Testis (tissue), 3 donors: ENCODE results near the gene TMEM255B. TPM values are rescaled to one million over a fixed set of nuclear protein-coding genes. Genes with fewer than 3 reads are reported as not detected.
A peak's percentile ranks its signal among the peaks of the same experiment; 100 is the strongest.

Source experiments
- DNase-seq: peaks from one replicate; pipeline ENCODE4 v3.0.0-alpha.2; 2019
- H3K27ac ChIP-seq, 2 donors: fragments of 200-600 bp; sonication (generic); one replicate each; pipeline ENCODE4 v1.5.1; 2019
- H3K27me3 ChIP-seq: fragments of 200-600 bp; sonication (generic); one replicate; pipeline ENCODE4 v1.5.1; 2019
- H3K36me3 ChIP-seq: fragments of 200-600 bp; sonication (generic); one replicate; pipeline ENCODE4 v1.5.1; 2017; ENCODE audit warnings: low read depth; ENCODE audit errors: missing control alignments
- H3K4me1 ChIP-seq: fragments of 200-600 bp; sonication (generic); one replicate; pipeline ENCODE4 v1.5.1; 2019
- H3K4me3 ChIP-seq, 2 donors: fragments of 200-600 bp; sonication (generic); one replicate each; pipeline ENCODE4 v1.5.1; 2017 to 2019
- H3K9me3 ChIP-seq: fragments of 200-600 bp; sonication (generic); one replicate; pipeline ENCODE4 v1.5.1; 2017
- POLR2A ChIP-seq: fragments of 450-650 bp; IDR thresholded peaks from one replicate; pipeline ENCODE4 v1.6.1; 2017; ENCODE audit warnings: antibody characterized with exemption, mild to moderate bottlenecking, moderate library complexity
- WGBS, 2 donors: methylation state at CpG; one replicate each; pipeline ENCODE4 v1.1.5; 2018; 5-methylcytosine and 5-hydroxymethylcytosine counted together
- intact Hi-C: fragments of 100-400 bp; cut with DNase I; formaldehyde crosslinking; loops from one replicate; pipeline ENCODE4 v1.15.1; 2023; ENCODE audit warnings: low total_unique reads
- polyA plus RNA-seq: library from polyadenylated mRNA; stranded (reverse); fragments of 350-450 nt; fragmentation: Illumina TruSeq; extraction: RNeasy Lipid Tissue Mini Kit (QIAGEN cat#74804); gene quantifications from one replicate; pipeline ENCODE4 v1.2.3, GENCODE V29; 2014; ENCODE audit warnings: low read depth, low replicate concordance; ENCODE audit not compliant: insufficient read depth
- total RNA-seq, 2 donors: library from RNA; depleted of rRNA; stranded (reverse); fragments of >200 nt; gene quantifications; one replicate each; pipeline ENCODE4 v1.2.3, GENCODE V29; 2016
- TF ChIP-seq, protein P1 (sequence below), 3 experiments: fragments of 450-650 bp in 2 of 3; fragments of 200-600 bp in 1 of 3; sonication (generic) in 1 of 3; IDR thresholded peaks; one replicate each; pipeline ENCODE4 v1.5.1; 2016 to 2019; ENCODE audit warnings: antibody characterized with exemption in 3 of 3, mild to moderate bottlenecking in 2 of 3, moderate library complexity in 1 of 3

TMEM255B gene
- total and polyA plus RNA-seq, 3 donors from 2014 or later = 6.9 to 10.9 (median 7.5) TPM

DNA sequence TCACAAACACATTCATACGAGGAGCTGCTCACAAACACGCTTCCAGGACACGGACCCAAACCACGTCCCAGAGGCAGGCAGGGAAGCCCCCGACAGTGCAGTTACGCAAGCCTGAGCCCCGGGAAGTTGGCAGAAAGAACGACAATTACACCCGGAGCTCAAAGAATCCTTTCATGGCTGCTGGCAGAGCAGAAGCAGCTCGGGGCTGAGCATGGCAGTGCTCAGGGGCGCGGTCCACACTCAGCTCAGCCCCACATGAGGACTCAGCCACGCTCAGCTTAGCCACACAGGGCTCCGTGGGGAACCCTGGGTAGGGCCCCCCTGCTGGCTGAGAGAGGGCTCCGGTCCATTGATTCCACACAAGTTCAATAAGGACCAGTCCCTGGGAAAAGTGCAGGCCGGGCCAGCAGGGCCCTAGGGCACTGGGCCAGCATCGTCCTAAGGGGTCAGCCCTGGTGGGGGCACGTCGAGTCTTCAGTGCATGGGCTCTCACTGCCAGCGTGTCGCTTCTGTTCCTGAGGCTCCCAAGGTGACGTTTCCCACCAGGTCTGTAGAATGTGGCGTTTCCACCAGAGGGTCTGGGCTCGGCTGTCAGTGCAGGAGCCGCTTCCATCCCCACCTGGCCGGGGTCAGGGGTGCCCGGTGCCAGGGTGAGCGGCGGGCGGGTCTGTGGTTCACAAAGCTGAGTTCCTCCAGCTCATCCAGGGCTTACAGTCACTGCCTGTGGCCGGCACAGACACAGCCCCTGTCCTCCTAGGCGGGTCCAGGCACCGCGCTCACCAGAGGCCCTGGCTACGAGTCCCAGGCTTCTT, 81.7 kb downstream of the TMEM255B start:
- no peaks in the 10 kb centered on the region for H3K9me3 ChIP-seq
- TF ChIP-seq, protein P1, sequence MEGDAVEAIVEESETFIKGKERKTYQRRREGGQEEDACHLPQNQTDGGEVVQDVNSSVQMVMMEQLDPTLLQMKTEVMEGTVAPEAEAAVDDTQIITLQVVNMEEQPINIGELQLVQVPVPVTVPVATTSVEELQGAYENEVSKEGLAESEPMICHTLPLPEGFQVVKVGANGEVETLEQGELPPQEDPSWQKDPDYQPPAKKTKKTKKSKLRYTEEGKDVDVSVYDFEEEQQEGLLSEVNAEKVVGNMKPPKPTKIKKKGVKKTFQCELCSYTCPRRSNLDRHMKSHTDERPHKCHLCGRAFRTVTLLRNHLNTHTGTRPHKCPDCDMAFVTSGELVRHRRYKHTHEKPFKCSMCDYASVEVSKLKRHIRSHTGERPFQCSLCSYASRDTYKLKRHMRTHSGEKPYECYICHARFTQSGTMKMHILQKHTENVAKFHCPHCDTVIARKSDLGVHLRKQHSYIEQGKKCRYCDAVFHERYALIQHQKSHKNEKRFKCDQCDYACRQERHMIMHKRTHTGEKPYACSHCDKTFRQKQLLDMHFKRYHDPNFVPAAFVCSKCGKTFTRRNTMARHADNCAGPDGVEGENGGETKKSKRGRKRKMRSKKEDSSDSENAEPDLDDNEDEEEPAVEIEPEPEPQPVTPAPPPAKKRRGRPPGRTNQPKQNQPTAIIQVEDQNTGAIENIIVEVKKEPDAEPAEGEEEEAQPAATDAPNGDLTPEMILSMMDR (IDR thresholded peaks at IDR 0.05) = no peak
- TF ChIP-seq POLR2A = no peak
- 82 to 87% methylated on average over 33 to 35 of the region's 35 CpGs for WGBS, 2 donors
- no peak for DNase-seq
- H3K36me3 ChIP-seq = no peaks in the 10 kb centered on the region
- intact Hi-C loops = no loop called here
- no peak overlapping the region for H3K4me3 ChIP-seq
- H3K27me3 ChIP-seq = no peaks in the 10 kb centered on the region
- peaks cover 65% of the 10 kb centered on the region for H3K4me1 ChIP-seq
- peak overlapping the region; percentile 16 to 44 for H3K27ac ChIP-seq

DNA sequence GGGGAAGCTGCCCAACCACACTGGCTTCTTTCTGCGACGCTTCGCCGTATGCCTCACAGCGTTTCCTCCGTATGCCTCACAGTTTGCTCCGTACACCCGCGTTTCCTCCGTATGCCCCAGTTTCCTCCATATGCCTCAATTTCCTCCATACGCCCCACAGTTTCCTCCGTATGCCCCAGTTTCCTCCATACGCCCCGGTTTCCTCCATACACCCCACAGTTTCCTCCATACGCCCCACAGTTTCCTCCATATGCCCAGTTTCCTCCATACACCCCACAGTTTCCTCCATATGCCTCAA, 82.3 kb downstream of the TMEM255B start:
- Histone ChIP-seq H3K4me3 (no peak overlapping the region), H3K4me1 (peaks cover 65% of the 10 kb centered on the region), H3K27ac (peak overlapping the region in 1 of 2 donors; percentile 16), H3K27me3 (no peaks in the 10 kb centered on the region), H3K9me3 (no peaks in the 10 kb centered on the region), H3K36me3 (no peaks in the 10 kb centered on the region)
- DNase-seq = no peak
- intact Hi-C loops = no loop called here
- no peak for TF ChIP-seq POLR2A
- TF ChIP-seq, protein P1 (IDR thresholded peaks at IDR 0.05) = no peak
- WGBS, 2 donors = 87 to 89% methylated on average over 15 of the region's 15 CpGs

DNA sequence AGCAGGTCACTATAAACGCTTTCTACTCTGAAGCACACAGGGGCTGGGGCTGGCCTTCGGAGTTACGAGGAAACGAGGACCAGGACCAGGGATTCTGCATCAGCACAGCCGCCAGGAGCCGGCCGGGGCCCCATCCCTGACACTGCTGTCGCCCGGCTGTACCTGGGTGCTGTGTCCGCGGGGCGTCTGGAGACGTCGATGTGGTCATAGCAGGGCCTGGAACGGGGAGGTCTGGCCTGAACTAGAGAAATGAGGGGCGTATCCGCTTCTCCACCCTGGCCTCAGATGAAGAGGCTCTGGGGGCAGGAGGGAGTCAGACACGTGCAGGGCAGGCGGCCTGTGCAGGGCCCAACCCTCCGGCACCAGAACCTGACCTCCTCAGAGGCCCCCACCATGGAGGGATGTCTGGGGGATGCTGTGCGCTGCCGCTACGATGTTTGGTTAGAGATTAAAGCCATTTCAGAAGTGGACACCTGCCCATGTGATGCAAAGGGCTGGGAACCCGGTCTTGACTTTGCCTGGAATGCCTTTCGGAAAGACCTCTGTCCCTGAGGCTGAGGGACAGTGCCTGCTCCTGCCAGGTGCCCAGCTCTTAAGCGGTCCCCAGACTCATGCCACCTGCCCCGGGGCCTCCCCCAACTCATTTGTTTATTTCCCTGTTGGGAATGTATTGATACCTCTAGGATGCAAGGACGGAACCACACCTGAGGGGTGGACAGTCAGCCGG, 83.5 kb downstream of the TMEM255B start:
- TF ChIP-seq POLR2A = no peak
- TF ChIP-seq, protein P1 (IDR thresholded peaks at IDR 0.05) = no peak
- Histone ChIP-seq H3K9me3 (no peaks in the 10 kb centered on the region), H3K27me3 (no peaks in the 10 kb centered on the region), H3K36me3 (no peaks in the 10 kb centered on the region), H3K27ac (no peak overlapping the region), H3K4me3 (no peak overlapping the region), H3K4me1 (peaks cover 62% of the 10 kb centered on the region)
- intact Hi-C loops = no loop called here
- DNase-seq = no peak
- 91 to 95% methylated on average over 16 to 29 of the region's 29 CpGs for WGBS, 2 donors

DNA sequence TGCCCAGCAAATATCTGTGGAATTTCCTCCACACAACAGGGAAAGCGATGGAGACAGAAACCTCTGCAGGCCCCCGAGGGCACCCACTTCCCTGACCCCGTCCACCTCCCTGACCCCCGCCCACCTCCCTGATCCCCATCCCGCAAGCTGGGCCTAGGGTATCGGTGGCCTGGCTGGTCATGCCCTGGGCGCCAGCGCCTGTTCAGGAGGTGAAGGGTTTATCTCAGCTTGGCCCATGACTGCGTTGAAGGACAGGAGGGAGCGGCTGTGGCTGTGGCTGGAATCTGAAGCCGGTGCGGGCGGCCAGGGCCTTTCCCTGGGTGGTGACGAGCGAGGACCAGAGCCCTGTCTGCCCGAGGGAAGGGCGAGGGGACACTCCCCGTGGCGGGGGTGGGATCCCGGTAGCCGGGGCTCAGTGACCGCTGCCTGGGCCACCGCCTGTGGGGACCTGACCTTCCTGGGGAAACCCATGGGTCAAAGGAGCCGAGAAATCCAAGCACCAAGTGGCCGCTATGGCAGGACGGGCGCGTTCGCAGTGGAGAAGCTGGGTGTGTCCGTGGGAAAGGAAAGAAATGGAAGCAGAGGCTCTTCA, 84.1 kb downstream of the TMEM255B start:
- Histone ChIP-seq H3K27ac (peak overlapping the region; percentile 25 to 55), H3K9me3 (no peaks in the 10 kb centered on the region), H3K36me3 (no peaks in the 10 kb centered on the region), H3K4me3 (no peak overlapping the region), H3K4me1 (peaks cover 56% of the 10 kb centered on the region), H3K27me3 (no peaks in the 10 kb centered on the region)
- TF ChIP-seq, protein P1 (IDR thresholded peaks at IDR 0.05) = no peak
- TF ChIP-seq POLR2A = no peak
- no peak for DNase-seq
- intact Hi-C loops = no loop called here
- 88 to 94% methylated on average over 20 to 30 of the region's 30 CpGs for WGBS, 2 donors
